Small intestine (tissue), 7 donors: ENCODE data around the gene CCDC181. TPM values are rescaled to one million over a fixed set of nuclear protein-coding genes. Genes with fewer than 3 reads are reported as not detected.

Experiments used
- DNase-seq, 2 donors: peaks; one replicate each; pipeline versions ENCODE4 v3.0.0 to v3.0.0-alpha.2; 2013
- FAIRE-seq: peaks from 2 replicates; lab custom pipeline; 2012; peaks lifted over from hg19 to GRCh38; lab: Jason Lieb, UNC
- H3K27ac ChIP-seq, 3 donors: one replicate each; pipeline ENCODE4 v1.5.1; 2013; ENCODE audit warnings: low read length in 2 of 3, mild to moderate bottlenecking in 2 of 3, control low read depth in 1 of 3, inconsistent platforms in 1 of 3, low read depth in 1 of 3, moderate library complexity in 1 of 3
- H3K27me3 ChIP-seq, 3 donors: one replicate each; pipeline ENCODE4 v1.6.1; 2013; ENCODE audit warnings: low read length in 3 of 3, inconsistent platforms in 1 of 3; ENCODE audit not compliant: control insufficient read depth in 3 of 3, insufficient read depth in 3 of 3
- H3K36me3 ChIP-seq, 3 donors: one replicate each; pipeline ENCODE4 v1.6.1; 2013; ENCODE audit warnings: low read length in 3 of 3, inconsistent platforms in 1 of 3, low read depth in 1 of 3, mild to moderate bottlenecking in 1 of 3, moderate library complexity in 1 of 3; ENCODE audit not compliant: control insufficient read depth in 3 of 3, insufficient read depth in 2 of 3
- H3K4me1 ChIP-seq, 3 donors: one replicate each; pipeline ENCODE4 v1.6.1; 2013; ENCODE audit warnings: low read length in 2 of 3, inconsistent platforms in 1 of 3, low read depth in 1 of 3, mild to moderate bottlenecking in 1 of 3, moderate library complexity in 1 of 3; ENCODE audit not compliant: control insufficient read depth in 3 of 3, insufficient read depth in 2 of 3
- H3K4me3 ChIP-seq, 3 donors: one replicate each; pipeline ENCODE4 v1.5.1; 2013; ENCODE audit warnings: low read length in 3 of 3, control low read depth in 1 of 3, inconsistent platforms in 1 of 3, low read depth in 1 of 3, mild to moderate bottlenecking in 1 of 3, moderate library complexity in 1 of 3
- H3K9me3 ChIP-seq, 2 donors: one replicate each; pipeline ENCODE4 v1.6.1; 2013; ENCODE audit warnings: low read depth in 1 of 2, low read length in 1 of 2; ENCODE audit not compliant: control insufficient read depth in 2 of 2, insufficient read depth in 1 of 2
- WGBS, 3 donors: extraction: QIAGEN DNeasy Blood & Tissue Kit; methylation state at CpG; one replicate each; pipeline ENCODE4 v1.1.7; 2013; 5-methylcytosine and 5-hydroxymethylcytosine counted together
- polyA plus RNA-seq, 4 donors: library from polyadenylated mRNA; stranded (reverse) in 3 of 4; unstranded in 1 of 4; fragments of 200-250 nt in 3 of 4; fragments of 120-200 nt in 1 of 4; gene quantifications; one replicate each; pipeline versions ENCODE4 v1.2.1 to v1.2.3, GENCODE V29; 2013
- donor health status: healthy with polysubstance abuse.
- donor health status: control.
- donor health status: control.
- donor health status: Bipolar disorder and iron deficiency.
- donor health status: healthy.

The CCDC181 gene
- polyA plus RNA-seq, 4 donors, result 0.25 to 0.49 TPM; not detected in 2

- Histone ChIP-seq H3K9me3 (peaks cover 0 to 2% of the 10 kb centered on the region in 2 donors), H3K4me1 (peaks cover 6 to 12% (median 8%) of the 10 kb centered on the region in 3 donors), H3K27me3 (no peaks in the 10 kb centered on the region), H3K27ac (no peak overlapping the region), H3K36me3 (peaks cover 9 to 14% (median 12%) of the 10 kb centered on the region in 3 donors), H3K4me3 (no peak overlapping the region)
- peak in 1 of 2 donors; percentile 42 for DNase-seq
- FAIRE-seq, result no peak
Observed at GRCh38 chr1:169387399-169387798, 39.9 kb downstream of the CCDC181 start.

GRCh38 chr1:169383449-169383848 is 43.8 kb downstream of the CCDC181 start:
- no peak for FAIRE-seq
- peaks cover 2 to 11% (median 4%) of the 10 kb centered on the region in 3 donors for H3K36me3 ChIP-seq

GRCh38 chr1:169381162-169381561 is 46.1 kb downstream of the CCDC181 start:
- no peak overlapping the region for H3K4me3 ChIP-seq
- H3K27ac ChIP-seq, result no peak overlapping the region
- no peaks in the 10 kb centered on the region for H3K9me3 ChIP-seq
- FAIRE-seq (peak; percentile 30), DNase-seq (no peak)
- H3K36me3 ChIP-seq, result peaks cover 2 to 20% (median 4%) of the 10 kb centered on the region in 3 donors
- H3K27me3 ChIP-seq, result no peaks in the 10 kb centered on the region
- H3K4me1 ChIP-seq, result peaks cover 5 to 11% (median 6%) of the 10 kb centered on the region in 3 donors

More at GRCh38 chr1:169383449-169383848, 43.8 kb downstream of the CCDC181 start:
- Histone ChIP-seq H3K9me3 (no peaks in the 10 kb centered on the region), H3K27ac (no peak overlapping the region), H3K27me3 (no peaks in the 10 kb centered on the region), H3K4me3 (no peak overlapping the region), H3K4me1 (peaks cover 6 to 12% (median 8%) of the 10 kb centered on the region in 3 donors)
- peak; percentile 18 to 53 for DNase-seq
- WGBS, 3 donors, result 55 to 73% (median 64%) methylated on average over 4 of the region's 4 CpGs

GRCh38 chr1:169371404-169371803 is 55.9 kb downstream of the CCDC181 start:
- H3K4me1 ChIP-seq, result peaks cover 0 to 7% (median 0%) of the 10 kb centered on the region in 3 donors
- no peak overlapping the region for H3K4me3 ChIP-seq
- H3K36me3 ChIP-seq, result peaks cover 1 to 2% (median 2%) of the 10 kb centered on the region in 3 donors
- 66 to 87% (median 68%) methylated on average over 1 of the region's 1 CpG for WGBS, 3 donors
- no peak overlapping the region for H3K27ac ChIP-seq
- DNase-seq, result no peak
- H3K27me3 ChIP-seq, result no peaks in the 10 kb centered on the region
- no peaks in the 10 kb centered on the region for H3K9me3 ChIP-seq
- FAIRE-seq, result no peak

GRCh38 chr1:169368406-169368769 is 58.9 kb downstream of the CCDC181 start:
- DNase-seq (peak in 1 of 2 donors; percentile 33), FAIRE-seq (no peak)
- Histone ChIP-seq H3K36me3 (peaks cover 1 to 4% (median 2%) of the 10 kb centered on the region in 3 donors), H3K9me3 (peaks cover 0 to 4% of the 10 kb centered on the region in 2 donors), H3K4me1 (peaks cover 0 to 8% (median 0%) of the 10 kb centered on the region in 3 donors), H3K4me3 (peak overlapping the region; percentile 66 to 90 (median 87)), H3K27me3 (no peaks in the 10 kb centered on the region), H3K27ac (peak overlapping the region; percentile 75 to 86 (median 81))
- WGBS, 3 donors, result 0% methylated on average over 16 of the region's 16 CpGs

- 0% methylated on average over 37 of the region's 37 CpGs for WGBS, 3 donors
- Histone ChIP-seq H3K36me3 (peaks cover 1 to 4% (median 2%) of the 10 kb centered on the region in 3 donors), H3K27ac (peak within 1 kb of the TSS; percentile 75 to 86 (median 81)), H3K27me3 (no peaks in the 10 kb centered on the region), H3K4me1 (peaks cover 0 to 8% (median 0%) of the 10 kb centered on the region in 3 donors), H3K9me3 (peaks cover 0 to 4% of the 10 kb centered on the region in 2 donors), H3K4me3 (peak within 1 kb of the TSS; percentile 66 to 90 (median 87))
- DNase-seq (peak; percentile 97 to 98), FAIRE-seq (peak; percentile 41)
Observed at GRCh38 chr1:169367686-169368405, 59.4 kb downstream of the CCDC181 start, which contains the start of the genes BLZF1 and NME7. BLZF1 (plus strand) TSS chr1:169368195; CDS start chr1:169369523, 1,328 bp downstream. NME7 (minus strand) TSS chr1:169367797; CDS start chr1:169367710, 87 bp downstream.

- Histone ChIP-seq H3K27me3 (no peaks in the 10 kb centered on the region), H3K9me3 (peaks cover 0 to 4% of the 10 kb centered on the region in 2 donors), H3K4me1 (peaks cover 0 to 8% (median 0%) of the 10 kb centered on the region in 3 donors), H3K4me3 (peak overlapping the region; percentile 54 to 90 (median 87)), H3K27ac (peak overlapping the region; percentile 32 to 86 (median 81)), H3K36me3 (peaks cover 1 to 2% (median 2%) of the 10 kb centered on the region in 3 donors)
- 6 to 13% (median 7%) methylated on average over 15 of the region's 15 CpGs for WGBS, 3 donors
- DNase-seq, result no peak
- FAIRE-seq, result no peak
Observed at GRCh38 chr1:169367096-169367685, 60.1 kb downstream of the CCDC181 start.

GRCh38 chr1:169364948-169365347 is 62.3 kb downstream of the CCDC181 start:
- 88 to 94% (median 91%) methylated on average over 2 of the region's 2 CpGs for WGBS, 3 donors
- no peak for FAIRE-seq
- Histone ChIP-seq H3K27ac (no peak overlapping the region), H3K4me3 (no peak overlapping the region), H3K4me1 (peaks cover 0 to 8% (median 0%) of the 10 kb centered on the region in 3 donors), H3K9me3 (peaks cover 0 to 4% of the 10 kb centered on the region in 2 donors), H3K27me3 (no peaks in the 10 kb centered on the region), H3K36me3 (peaks cover 0 to 2% (median 2%) of the 10 kb centered on the region in 3 donors)
- no peak for DNase-seq
